ENCODE results near the gene MLYCD. TPM values are rescaled to one million over a fixed set of nuclear protein-coding genes. Genes with fewer than 3 reads are reported as not detected.

MLYCD gene
- total and polyA plus RNA-seq, 10 of the 15 experiments (the other 5 are each of a cell fraction or from before 2014, with no cell fraction given): 0.21 to 3.7 (median 1.7) TPM

- POLR2A ChIA-PET: no interaction called here
- peak overlapping the region; percentile 97; the same call in 1 of the 2 replicates for H3K4me2 ChIP-seq (ENCODE audit: control insufficient read depth, insufficient read depth)
- no peaks in the 10 kb centered on the region for H3K79me2 ChIP-seq (ENCODE audit: control insufficient read depth, insufficient read depth, low read length)
- H3K27ac ChIP-seq (ENCODE audit: control insufficient read depth, insufficient read depth): no peak overlapping the region
- no peaks in the 10 kb centered on the region for H3K9me3 ChIP-seq (replicated peaks; ENCODE audit: control insufficient read depth, insufficient read depth, low read length)
- TF ChIP-seq JUND (IDR thresholded peaks at IDR 0.05; ENCODE audit: low read depth, low read length): no peak
- TF ChIP-seq DPF2 (IDR thresholded peaks at IDR 0.05): no peak
- TF ChIP-seq ASH2L (IDR thresholded peaks at IDR 0.05; ENCODE audit: borderline replicate concordance, low read depth): no peak
- TF ChIP-seq KAT2A (conservative IDR thresholded peaks at IDR 0.05; ENCODE audit: control insufficient read depth, low read depth, low read length): no peak
- no peak for TF ChIP-seq PAX8 (IDR thresholded peaks at IDR 0.05)
- TF ChIP-seq RAD51 (IDR thresholded peaks at IDR 0.05): no peak
- no peak for TF ChIP-seq SIN3A (IDR thresholded peaks at IDR 0.05; ENCODE audit: low read depth, low read length)
- no peak for TF ChIP-seq CTCF (IDR thresholded peaks at IDR 0.05 in 2 of 3, conservative IDR thresholded peaks at IDR 0.05 in 1 of 3; ENCODE audit: control insufficient read depth in 2 of 3, extremely low read depth in 1 of 3, insufficient read depth in 1 of 3, low read depth in 3 of 3, low read length in 3 of 3)
- no peak for TF ChIP-seq IRF3 (IDR thresholded peaks at IDR 0.05)
- no peak for TF ChIP-seq BMI1 (IDR thresholded peaks at IDR 0.05; ENCODE audit: borderline replicate concordance)
- no peak for TF ChIP-seq TBL1XR1 (IDR thresholded peaks at IDR 0.05; ENCODE audit: low read depth, low read length)
- TF ChIP-seq PML (IDR thresholded peaks at IDR 0.05; ENCODE audit: low read length): no peak
- TF ChIP-seq ZBTB4 (CRISPR knock-in tag; IDR thresholded peaks at IDR 0.05): no peak
- RAD21 ChIA-PET (ENCODE audit: unreplicated experiment): no interaction called here
- no peak overlapping the region for H3K4me3 ChIP-seq
- SMC1A ChIA-PET (ENCODE audit: uncharacterized antibody, unreplicated experiment): no interaction called here
- FAIRE-seq (no peak), DNase-seq (ENCODE audit: low read depth, low spot score) (no peak), ATAC-seq (no peak)
- intact Hi-C loops (cut with micrococcal nuclease; ENCODE audit: unreplicated experiment): loop anchor here (10.0 kb wide), 2 partner anchors 352 to 552 kb away; partner anchors contain the start of gene MEAK7
- H4K20me1 ChIP-seq (ENCODE audit: control insufficient read depth, insufficient read depth): no peaks in the 10 kb centered on the region
- H2AFZ ChIP-seq (ENCODE audit: control insufficient read depth, low read depth, low read length): peak overlapping the region; percentile 46; the same call in 1 of the 2 replicates
- peaks cover 3% of the 10 kb centered on the region; the same call in 1 of the 2 replicates for H3K4me1 ChIP-seq (ENCODE audit: control insufficient read depth, insufficient read depth, low read length)
- in situ Hi-C loops (cut with MboI): loop anchor here (10.0 kb wide), 1 partner anchor 652 kb away; no protein-coding TSS in a partner anchor
- H3K36me3 ChIP-seq (ENCODE audit: control insufficient read depth in 2 of 2, insufficient read depth in 2 of 2, low read length in 1 of 2): no peaks in the 10 kb centered on the region
- no TSS peak for BruUV-seq (replicated peaks)
- CTCF ChIA-PET: no interaction called here
- H3K9ac ChIP-seq (ENCODE audit: control insufficient read depth, insufficient read depth, low read length): no peak overlapping the region
- 61% methylated on average over 8 of the region's 8 CpGs for WGBS (ENCODE audit: insufficient coverage, insufficient replicate concordance, low lambda C conversion rate, missing lambda C conversion rate)
- no peaks in the 10 kb centered on the region for H3K27me3 ChIP-seq (replicated peaks in 1 of 2; ENCODE audit: control insufficient read depth in 2 of 2, insufficient read depth in 2 of 2, low read length in 1 of 2)
These were observed 53.6 kb downstream of the MLYCD start for GRCh38 chr16:83952587-83952939.

Measured in GM12878 (cell line).